KG1 (cell line): ENCODE data around the gene RPL37A.

ENCODE experiments used
- DNase-seq: peaks from one replicate; lab custom pipeline; 2025; lab: John Stamatoyannopoulos, UW

RPL37A gene

GRCh38 chr2:216498379-216499352 is at the start of gene RPL37A:
Gene RPL37A (plus strand): TSS chr2:216498844. CDS start chr2:216498875, 31 bp downstream.
- DNase-seq: peak; percentile 93

DNA sequence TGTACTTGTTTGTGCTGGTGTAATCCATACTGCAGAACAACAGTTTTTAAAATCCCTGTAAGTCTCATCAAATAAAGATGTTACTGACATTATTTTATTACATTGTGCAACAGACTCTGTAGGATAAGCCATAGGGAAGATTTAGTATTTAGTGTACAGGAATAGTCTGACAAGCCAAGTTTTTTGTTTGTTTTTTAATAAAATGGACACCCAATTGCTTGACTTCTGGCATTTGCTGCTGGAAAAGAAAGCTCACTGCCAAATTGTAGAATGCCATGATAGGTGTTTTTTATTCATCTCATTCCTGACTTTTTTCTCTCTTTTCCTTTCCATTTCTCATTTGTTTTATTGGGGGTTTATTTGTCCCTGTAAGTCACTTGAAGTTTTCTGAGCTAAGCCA is 48.3 kb upstream of the RPL37A start:
- DNase-seq: no peak

DNA sequence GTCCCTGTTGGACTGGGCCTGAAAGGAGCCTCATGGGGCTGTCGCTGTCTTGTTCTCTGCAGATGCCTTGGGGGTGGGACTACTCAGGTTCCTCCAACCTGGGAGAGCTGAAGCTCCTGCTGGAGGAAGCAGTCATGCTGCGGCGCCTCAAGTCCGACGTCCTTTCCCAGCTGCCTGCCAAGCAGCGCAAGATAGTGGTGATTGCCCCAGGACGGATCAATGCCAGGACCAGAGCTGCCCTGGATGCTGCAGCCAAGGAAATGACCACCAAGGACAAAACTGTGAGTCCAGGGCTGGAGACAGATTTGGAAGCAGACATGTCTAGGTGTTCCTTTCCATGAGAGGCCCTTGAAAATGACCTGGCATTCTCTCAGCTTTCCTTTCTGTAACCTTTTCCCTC is 47.9 kb upstream of the RPL37A start:
- no peak for DNase-seq

DNA sequence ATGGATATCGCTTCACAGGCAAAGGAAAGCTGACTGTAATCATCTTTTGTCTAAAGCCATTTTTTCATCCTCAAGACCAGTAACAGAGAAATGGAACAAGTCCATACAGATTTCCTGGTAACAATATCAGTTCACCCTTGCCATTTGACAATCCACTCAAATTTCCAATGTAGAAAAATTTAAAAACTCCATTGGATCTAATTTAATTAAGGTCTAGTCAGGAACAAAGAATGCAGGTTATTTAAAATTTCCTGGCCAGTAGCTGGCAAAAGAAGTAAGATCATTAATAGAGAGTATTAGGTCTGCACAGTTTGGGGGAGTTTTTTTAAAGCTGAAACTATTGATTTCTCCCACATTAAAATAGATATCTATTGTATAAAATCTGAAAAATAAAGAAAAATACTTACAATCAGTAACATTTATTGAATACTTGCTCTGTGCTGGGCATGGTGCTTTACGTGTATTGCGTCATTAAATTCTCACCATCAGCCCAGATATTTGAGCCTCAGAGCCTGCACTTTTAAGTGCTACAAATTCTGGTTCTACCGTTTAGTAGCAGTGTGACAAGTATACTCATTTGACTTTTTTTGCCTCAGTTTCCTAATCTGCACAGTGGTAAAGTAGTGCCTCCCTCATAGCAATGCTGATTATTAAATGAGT is 44.6 kb upstream of the RPL37A start:
- no peak for DNase-seq

DNA sequence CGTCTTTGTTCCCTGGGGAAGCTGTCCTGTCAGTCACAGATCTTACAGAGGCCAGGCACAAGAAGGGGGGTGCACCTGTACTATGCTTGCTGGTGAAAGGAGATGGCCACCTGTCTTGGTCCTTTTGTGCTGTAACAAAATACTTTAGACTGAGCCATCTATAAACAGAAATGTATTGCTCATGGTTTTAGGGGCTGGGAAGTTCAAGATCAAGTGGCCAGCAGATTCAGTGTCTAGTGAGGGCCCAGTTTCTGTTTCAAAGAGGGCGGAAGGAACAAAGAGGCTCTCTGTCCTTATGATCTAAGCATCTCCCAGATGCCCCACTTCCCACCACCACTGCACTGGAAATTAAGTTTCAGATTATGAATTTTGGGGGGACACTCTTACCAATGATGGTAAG is 35.5 kb upstream of the RPL37A start:
- DNase-seq: no peak

DNA sequence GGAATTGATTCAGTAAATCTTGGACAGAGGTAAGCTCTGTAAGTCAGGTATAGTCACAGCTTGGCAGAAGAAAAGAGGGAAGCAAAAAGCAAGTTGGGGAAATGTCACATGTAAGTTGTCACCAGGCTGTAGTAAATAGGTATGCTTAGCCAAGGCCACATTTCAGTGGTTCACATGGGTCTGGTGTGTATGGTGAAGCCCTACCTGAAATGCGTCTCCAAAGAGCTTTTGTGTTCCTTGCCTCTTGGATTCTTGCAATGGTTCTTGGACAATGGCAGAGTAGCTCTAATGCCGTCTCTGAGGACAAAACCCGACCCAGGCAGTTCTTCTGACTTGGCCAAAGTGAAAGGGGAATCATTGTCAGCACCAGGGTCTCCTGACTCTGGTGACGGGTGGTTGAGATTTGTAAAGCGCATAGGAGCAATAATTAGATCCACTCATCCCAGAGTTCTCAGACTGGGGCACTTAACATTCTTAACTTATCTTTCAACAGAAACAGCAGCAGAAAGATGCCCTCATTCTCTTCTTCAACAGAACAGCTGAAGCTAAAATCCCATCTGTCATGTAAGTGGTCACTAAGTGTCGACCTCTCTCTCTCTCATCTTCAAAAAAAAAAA is 34.4 kb upstream of the RPL37A start:
- DNase-seq: no peak

GRCh38 chr2:216465579-216466195 is 33.0 kb upstream of the RPL37A start:
- DNase-seq: no peak

DNA sequence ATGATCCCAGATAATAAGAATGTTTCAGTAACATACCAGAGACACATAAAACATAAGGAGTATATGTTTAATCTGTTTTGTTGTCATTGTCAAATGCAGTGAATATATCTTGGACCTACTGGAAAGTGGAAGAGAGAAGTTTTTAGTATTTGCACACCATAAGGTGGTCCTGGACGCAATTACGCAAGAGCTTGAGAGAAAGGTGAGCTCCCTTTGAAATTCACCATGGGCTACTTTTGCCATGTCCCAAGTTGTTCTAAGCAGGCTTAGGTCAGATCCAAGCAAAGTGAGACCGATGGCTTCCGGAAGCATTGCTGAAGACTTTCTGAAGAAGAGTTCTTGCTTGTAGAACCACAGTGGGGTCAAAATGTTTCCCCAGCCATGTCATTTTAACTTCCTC is 30.8 kb upstream of the RPL37A start:
- no peak for DNase-seq

DNA sequence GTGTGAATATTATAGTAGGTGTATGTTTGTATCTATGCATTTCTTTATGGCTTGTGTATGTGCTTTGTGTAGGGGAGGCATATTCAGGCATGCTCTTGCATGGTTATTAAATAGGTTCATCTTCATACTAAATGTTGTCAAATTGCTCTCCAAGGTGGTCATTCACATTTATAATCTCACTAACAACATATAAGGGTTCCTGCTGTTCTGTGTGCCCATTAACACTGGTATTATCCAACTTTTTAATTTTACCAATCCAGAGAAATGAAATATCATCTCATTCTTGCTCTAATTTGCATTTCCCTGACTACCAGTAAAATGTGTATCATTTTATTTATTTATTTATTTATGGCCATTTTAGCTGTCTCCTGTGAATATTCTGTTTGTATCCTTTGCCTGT is 29.0 kb upstream of the RPL37A start:
- no peak for DNase-seq

DNA sequence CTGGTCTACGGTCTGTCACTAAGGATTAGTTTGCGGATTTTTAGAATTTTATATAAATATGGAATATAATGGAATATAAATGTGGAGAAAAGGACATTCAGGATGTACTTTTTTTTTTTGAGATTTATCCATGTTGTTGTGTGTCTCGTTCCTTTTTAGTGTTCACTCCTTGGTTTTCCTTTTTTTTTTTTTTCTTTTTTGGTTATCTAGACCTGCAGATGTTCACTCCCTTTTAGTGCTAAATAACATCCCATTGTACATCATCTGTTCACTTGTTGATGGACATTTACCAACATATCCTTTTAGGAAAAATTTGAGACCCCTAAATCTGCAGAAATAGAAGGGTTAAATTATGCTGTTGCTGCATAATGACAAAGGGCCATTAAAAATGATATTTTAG is 25.5 kb upstream of the RPL37A start:
- DNase-seq: no peak

- no peak for DNase-seq
Observed at GRCh38 chr2:216474925-216475670, 23.5 kb upstream of the RPL37A start.

GRCh38 chr2:216475767-216476166 is 22.9 kb upstream of the RPL37A start:
- no peak for DNase-seq

DNA sequence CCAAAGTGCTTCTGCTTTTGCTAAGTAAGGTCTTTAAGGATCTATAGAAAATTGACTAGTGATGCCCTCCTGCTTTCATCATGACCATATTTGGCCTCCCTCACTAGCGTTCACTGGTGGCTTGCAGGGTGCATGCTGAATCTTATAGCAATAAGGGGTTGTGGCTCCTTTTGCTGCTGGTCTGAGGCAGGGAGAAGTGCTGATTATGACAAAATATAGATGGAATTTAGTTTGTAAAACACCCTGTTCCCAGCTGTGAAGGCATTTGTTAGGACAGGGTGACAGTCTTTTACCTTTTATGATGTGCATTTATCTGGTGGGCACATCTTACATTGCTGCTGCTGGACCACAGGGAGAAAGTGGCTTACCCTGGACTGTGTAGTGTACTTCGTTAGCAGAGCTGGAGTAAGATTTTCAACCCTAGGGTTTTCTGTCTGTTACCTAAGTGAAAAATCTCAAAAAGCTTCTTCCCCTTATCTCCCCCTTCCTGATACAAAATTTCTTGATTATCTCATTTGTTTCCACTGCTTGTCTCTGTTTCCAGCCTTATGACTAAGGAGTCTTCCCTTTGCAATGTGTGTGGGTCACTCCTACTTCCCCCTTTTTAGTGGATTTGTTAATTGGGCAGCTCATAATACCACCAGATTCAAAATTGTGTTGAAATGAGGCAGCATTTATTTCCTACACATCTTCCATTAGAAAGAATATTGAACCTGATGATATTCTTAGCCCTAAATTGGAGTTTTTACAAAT is 21.2 kb upstream of the RPL37A start:
- no peak for DNase-seq

DNA sequence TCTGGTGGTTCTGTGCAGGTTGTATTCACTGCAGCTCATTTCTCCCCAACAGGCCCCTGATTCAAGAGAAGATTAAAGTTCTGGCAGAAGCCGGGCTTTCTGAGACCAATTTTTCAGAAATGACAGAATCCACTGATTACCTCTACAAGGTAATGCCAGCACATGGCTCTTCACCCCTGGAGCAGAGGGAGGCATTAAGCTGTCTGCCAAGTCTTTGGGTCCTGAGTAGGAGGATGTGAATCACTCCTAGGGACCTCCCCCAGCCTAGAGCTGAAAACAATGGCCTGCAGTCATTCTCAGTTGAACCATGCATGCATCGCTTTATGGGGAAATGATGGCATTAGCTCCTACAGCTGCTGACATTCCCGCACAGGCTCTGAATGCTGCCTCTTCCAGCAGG is 20.5 kb upstream of the RPL37A start:
- no peak for DNase-seq

GRCh38 chr2:216478791-216479190 is 19.9 kb upstream of the RPL37A start:
- no peak for DNase-seq

DNA sequence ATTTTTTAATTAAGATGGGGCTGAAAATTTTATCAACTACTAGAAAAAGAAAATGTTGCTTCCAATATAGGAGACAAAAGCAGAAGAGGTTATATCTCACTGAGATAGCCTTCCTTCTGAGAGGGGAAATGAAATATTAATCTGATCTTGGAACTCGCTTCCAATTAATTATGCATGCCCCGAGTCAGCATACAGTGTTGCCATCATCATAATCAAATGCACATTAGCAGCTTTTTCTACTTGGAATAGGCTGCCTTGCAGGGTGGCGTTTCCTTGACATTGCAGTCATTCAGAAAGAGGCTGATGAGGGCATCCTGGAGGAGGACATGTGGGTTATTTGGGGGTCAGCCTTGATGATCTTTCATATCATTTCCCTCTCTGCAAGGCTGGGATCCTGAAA is 18.4 kb upstream of the RPL37A start:
- DNase-seq: no peak

- no peak for DNase-seq
Observed at GRCh38 chr2:216482640-216483039, 16.0 kb upstream of the RPL37A start.

- no peak for DNase-seq
Observed at GRCh38 chr2:216485237-216485636, 13.4 kb upstream of the RPL37A start.

DNA sequence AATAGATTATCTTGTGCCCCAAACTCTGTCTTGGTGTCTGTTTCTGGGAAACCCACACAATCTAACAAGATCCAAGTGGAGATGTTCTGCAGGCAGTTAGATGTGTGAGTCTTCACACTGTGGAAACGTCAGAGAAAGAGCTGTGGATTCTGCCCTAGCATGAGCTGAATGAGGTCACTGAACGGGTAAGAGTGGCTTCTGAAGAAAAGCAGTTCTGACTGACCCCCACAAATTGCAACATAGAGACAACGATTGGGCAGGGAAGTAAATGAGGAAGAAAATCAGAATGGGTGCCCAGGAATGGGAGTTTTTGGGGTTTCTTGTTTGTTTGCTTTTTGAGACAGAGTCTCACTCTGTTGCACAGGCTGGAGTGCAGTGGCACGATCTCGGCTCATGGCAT is 12.9 kb upstream of the RPL37A start:
- no peak for DNase-seq

DNA sequence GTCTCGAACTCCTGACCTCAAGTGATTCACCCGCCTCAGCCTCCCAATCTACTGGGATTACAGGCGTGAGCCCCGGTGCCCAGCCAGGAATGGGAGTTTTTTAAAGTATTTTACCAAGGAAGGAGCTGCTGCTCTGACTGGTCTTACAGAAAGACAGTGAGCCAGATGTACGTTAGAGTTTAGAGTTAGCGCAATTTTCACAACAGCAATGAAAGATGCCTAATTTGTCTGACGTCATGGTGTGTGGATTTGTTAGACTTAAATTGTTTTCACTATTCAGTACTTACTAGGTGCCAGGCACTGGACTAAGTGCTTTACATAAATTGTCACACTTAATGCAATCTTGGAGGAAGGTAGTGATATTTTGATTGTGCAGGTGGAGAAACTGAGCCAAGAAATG is 12.4 kb upstream of the RPL37A start:
- no peak for DNase-seq

GRCh38 chr2:216486708-216487107 is 11.9 kb upstream of the RPL37A start:
- DNase-seq: no peak
